IPS-18c (cell line): Measurements from ENCODE around the gene LCP1.

Experiments used
- H3K4me3 ChIP-seq: 2 replicates; pipeline ENCODE4 v1.7.0; 2013; ENCODE audit warnings: low read depth, mild to moderate bottlenecking, low read length, moderate library complexity; ENCODE audit not compliant: insufficient read depth
- H3K9me3 ChIP-seq: one replicate; pipeline ENCODE4 v1.6.1; 2013; ENCODE audit warnings: mild to moderate bottlenecking, low read length, moderate library complexity; ENCODE audit not compliant: control insufficient read depth, insufficient read depth

The LCP1 gene

DNA sequence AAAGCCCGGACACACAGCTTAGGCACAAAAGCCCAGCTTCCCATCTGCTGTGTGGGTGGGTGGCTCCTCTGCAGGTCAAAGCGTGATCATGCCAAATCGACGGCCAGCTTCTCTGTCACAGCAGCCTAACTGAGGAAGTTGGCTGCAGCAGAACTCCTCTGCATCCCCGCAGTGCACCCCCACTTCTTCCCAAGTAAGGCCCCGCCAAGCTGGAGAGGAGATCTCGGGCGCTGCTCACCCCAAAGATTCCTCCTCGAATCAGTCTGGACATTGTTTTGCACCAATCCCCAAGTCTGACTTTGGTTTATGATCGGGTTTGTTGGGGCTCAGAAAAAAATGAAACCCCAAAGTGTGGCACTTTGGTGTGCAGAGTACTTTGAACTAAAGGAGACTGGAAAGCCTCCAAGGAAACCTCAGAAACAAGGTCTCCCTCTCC is 57.4 kb downstream of the LCP1 start:
- no peak overlapping the region for H3K4me3 ChIP-seq
- no peaks in the 10 kb centered on the region for H3K9me3 ChIP-seq

DNA sequence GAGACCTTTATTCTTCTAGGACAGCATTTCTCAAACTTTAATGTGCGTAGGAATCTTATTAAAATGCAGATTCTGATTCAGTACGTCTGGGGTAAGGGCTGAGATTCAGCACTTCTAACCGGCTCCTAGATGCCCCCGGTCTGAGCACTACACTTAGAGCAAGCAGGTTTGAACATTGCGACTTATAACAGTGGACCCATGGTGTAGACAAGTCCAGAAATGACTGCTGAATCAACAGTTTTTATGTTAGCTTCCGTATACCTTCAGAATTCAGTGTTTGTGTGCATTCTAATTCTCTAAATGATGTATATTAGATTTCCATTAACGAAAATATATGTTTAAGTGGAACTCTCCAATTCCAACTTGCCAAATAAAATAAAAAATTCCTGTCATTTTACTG is 59.7 kb downstream of the LCP1 start:
- no peak overlapping the region for H3K4me3 ChIP-seq
- no peaks in the 10 kb centered on the region for H3K9me3 ChIP-seq

DNA sequence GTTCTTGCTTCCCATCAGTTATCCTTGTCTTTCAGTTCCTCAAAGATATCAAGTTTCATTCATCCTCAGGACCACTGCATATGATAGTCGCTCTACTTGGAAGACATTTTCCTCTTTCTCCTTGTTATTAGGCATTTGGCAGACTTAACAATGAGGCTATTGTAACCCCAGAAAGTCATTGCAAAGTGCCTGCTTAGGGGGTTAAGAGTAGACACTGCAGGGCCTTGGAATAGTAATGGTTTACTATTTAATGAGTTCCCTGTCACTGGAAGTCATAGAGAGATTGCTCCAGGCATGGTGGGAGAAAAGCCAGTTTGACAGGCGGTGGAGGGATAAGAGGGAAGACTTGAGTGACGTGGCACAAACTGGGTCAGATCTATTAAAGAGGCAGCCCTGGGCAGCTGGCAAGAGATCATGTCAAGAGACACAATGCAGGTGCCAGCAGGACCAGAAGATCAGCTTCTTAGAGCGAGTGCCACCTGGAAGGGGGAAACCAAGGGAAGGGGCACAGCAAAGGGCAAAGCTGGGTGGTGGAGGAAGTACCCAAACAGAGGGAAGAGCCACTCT is 60.3 kb downstream of the LCP1 start:
- H3K4me3 ChIP-seq: no peak overlapping the region
- no peaks in the 10 kb centered on the region for H3K9me3 ChIP-seq

GRCh38 chr13:46121033-46121432 is 60.9 kb downstream of the LCP1 start:
- H3K9me3 ChIP-seq: no peaks in the 10 kb centered on the region
- no peak overlapping the region for H3K4me3 ChIP-seq

DNA sequence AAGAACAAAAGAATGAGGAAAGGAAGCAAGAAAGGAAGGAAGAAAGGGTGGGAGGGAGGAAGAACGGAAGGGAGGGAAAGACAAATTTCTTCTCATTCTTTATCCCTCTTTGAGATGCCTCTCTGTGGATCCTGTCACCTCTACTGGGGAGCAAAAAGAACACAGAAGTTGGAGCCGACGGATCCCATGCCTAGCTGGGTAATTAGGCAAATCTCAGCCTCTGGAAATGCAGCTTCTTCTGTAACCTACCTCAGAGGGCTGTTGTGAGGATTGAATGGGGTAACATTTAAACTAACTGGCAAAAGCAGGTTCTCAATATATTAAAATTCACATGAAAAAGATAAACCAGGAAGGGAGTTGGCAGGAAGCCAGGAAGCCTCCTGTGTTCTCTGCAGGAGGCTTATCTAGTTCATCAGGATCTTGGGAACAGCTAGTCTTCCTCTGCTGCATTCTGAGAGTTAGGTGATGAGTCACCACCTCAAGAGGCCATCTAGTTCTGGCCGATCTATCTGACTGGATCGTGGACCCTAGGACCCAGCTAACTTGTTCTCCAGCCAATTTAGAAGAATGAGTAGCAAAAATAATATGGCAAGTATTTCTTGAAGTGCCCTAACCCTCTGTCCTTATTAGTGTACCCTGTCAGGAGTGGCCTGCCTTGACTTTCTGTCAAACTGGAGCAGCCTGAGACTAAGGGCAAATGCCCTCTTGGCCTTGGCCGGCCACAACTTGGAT is 61.9 kb downstream of the LCP1 start:
- Histone ChIP-seq H3K4me3 (no peak overlapping the region), H3K9me3 (no peaks in the 10 kb centered on the region)

DNA sequence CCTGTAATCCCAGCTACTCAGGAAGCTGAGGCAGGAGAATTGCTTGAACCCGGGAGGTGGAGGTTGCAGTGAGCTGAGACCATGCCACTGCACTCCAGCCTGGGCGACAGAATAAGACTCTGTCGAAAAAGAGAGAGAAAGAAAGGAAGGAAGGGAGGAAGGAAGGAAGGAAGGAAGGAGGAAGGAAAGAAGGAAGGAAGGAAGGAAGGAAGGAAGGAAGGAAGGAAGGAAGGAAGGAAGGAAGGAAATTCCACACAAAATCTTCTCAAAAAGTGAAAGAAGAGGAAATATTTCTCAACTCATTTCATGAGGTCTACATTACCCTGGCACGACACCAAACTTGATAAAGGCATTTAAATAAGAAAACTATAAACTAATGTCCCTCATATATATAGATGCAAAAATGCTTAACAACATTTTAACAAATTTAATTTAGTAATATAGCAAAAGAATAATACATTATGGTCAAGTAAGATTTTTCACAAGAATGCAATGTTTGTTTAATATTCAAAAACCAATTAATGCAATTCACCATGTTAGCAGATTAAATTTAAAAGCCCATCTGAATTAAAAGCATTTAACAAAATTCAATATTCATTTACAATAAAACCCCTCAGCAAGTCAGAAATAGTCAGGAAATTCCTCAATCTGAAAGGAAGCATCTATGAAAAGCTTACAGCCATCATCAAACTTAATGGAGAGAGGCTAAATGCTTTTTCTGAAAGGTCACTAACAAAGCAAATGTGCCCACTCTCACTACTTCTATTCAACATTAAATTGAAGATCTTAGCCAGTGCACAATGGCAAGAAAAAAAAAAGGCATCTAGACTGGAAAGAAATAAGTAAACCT is 65.1 kb downstream of the LCP1 start:
- Histone ChIP-seq H3K9me3 (no peaks in the 10 kb centered on the region), H3K4me3 (no peak overlapping the region)

DNA sequence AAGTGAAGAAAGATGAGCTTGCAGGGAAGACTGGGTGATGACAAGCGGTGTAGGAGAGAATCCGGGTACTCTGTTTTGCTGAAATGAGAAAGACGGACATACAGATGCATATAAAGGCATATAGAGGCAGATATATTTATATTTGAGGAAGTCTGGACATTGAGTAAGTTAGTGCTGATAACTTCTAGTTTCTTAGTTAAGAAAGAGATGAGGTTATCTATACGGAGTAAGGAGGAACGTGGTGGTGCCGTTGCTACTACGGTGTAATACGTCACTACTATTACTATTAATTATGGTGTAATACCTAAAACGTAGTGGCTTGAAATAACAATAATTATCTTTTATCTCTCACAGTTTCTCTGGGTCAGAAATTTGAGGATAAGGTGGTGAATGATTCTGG is 67.4 kb downstream of the LCP1 start:
- no peaks in the 10 kb centered on the region for H3K9me3 ChIP-seq
- no peak overlapping the region for H3K4me3 ChIP-seq

- no peak overlapping the region for H3K4me3 ChIP-seq
- no peaks in the 10 kb centered on the region for H3K9me3 ChIP-seq
Observed at GRCh38 chr13:46113596-46113995, 68.4 kb downstream of the LCP1 start.

GRCh38 chr13:46111151-46111550 is 70.8 kb downstream of the LCP1 start:
- H3K9me3 ChIP-seq: no peaks in the 10 kb centered on the region
- H3K4me3 ChIP-seq: no peak overlapping the region

GRCh38 chr13:46109451-46109850 is 72.5 kb downstream of the LCP1 start:
- H3K4me3 ChIP-seq: no peak overlapping the region

DNA sequence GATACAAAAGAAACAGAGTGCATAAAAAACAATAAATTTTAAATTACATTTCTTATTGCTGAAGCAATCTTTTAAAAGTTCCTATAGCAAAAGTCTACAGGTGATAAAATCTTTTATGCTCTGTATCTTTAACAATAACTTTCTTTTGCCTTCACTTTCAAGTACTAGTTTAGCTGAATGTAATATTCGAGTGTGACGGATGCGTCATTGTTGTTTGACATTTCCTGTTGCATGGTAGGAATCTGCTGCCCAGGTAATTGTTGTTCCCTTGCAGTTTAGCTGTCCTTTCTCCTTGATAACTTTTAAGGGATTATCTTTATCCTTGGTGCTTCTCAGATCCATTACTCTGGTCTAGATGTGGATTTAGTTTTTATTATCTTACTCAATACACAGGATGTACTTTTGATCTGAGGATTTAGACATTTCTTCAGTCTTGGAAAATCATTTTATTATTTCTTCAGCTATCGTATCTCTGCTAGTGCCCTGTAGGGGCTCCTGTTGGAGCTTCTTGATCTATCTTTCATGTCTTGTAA is 75.1 kb downstream of the LCP1 start:
- Histone ChIP-seq H3K9me3 (no peaks in the 10 kb centered on the region), H3K4me3 (no peak overlapping the region)

More at GRCh38 chr13:46109451-46109850, 72.5 kb downstream of the LCP1 start:
- H3K9me3 ChIP-seq: no peaks in the 10 kb centered on the region

- no peak within 1 kb of the TSS for H3K4me3 ChIP-seq
- H3K9me3 ChIP-seq: no peaks in the 10 kb centered on the region
Observed at GRCh38 chr13:46104868-46105267, 77.1 kb downstream of the LCP1 start, which contains the start of gene CPB2. Gene CPB2, minus strand, starts transcription at chr13:46105033. Its CDS starts 24 bp downstream, at chr13:46105009.

DNA sequence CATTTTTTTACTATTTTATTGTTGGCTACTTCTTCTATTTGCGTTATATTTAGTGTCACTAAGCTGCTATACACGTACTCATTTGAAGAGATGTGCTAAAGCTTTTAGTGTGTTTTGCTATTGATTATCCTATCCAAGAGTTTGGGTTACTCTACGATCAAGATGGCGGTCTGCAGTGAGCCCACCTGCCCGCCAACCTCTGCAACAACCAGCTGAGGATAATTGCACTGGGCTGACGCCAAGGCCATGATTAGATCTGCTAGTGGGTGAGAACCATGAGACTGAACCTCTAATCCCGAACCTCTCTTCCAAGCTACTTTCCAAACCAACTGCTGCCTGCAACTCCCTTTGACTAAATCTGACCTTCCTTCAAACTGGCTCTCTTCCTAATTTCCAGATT is 78.9 kb downstream of the LCP1 start:
- H3K4me3 ChIP-seq: no peak overlapping the region

GRCh38 chr13:46102255-46102605 is 79.7 kb downstream of the LCP1 start:
- H3K9me3 ChIP-seq: no peaks in the 10 kb centered on the region
- H3K4me3 ChIP-seq: no peak overlapping the region

More for the DNA sequence above, 78.9 kb downstream of the LCP1 start:
- no peaks in the 10 kb centered on the region for H3K9me3 ChIP-seq

DNA sequence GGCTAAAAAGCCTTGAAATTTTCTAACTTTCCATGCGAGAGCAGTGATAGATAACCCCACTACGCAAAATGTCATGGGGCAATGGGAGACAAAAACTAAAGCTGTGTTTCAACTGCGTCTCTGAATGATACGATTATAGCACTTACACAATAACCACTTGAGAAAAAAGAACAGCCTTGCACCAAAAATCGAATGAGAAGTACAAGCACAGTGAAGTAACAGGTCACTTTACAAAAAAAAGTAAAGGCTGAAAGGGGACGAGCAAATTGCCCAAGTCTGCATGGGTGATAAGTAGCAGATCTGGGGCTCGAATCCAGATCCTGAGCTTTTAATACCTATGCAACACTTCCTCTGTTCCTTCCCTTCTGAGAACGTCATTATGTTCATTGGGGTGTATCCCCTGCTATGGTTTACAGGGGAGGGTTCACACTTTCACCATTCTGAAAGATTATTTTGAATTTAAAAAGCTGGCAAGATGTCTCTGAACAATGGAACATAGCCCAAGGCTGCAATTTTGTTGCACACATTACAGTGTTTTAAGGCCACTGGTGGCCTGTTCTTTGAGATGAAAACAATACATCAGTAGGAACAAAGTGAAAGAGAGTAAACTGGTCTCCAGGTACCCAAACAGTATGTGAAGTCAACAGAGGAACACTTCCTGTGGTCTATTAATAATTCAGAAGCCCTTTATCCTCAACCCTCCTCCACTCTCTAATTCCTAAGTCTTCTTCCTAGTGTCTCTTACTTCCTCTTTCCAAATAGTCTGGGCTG is 80.3 kb downstream of the LCP1 start:
- H3K9me3 ChIP-seq: no peaks in the 10 kb centered on the region
- H3K4me3 ChIP-seq: no peak overlapping the region

DNA sequence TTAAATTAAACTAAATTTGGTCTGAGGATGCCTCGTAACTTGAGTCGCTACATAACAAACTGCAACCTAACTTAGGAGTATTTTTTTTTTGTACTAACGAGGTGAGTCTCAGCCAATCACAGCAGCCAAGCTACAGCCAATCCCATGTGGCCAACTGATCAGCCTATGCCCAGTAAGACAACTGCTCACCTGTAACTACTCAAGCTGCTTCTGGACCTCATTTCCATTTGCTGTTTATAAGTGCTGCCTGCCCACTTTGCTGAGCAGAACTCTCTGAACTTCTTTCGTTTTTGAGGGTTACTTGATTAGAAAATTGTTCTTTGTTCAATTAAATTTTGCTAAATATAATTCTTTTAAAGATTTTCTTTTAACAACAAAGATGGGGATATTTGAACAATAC is 81.0 kb downstream of the LCP1 start:
- H3K4me3 ChIP-seq: no peak overlapping the region
- no peaks in the 10 kb centered on the region for H3K9me3 ChIP-seq

DNA sequence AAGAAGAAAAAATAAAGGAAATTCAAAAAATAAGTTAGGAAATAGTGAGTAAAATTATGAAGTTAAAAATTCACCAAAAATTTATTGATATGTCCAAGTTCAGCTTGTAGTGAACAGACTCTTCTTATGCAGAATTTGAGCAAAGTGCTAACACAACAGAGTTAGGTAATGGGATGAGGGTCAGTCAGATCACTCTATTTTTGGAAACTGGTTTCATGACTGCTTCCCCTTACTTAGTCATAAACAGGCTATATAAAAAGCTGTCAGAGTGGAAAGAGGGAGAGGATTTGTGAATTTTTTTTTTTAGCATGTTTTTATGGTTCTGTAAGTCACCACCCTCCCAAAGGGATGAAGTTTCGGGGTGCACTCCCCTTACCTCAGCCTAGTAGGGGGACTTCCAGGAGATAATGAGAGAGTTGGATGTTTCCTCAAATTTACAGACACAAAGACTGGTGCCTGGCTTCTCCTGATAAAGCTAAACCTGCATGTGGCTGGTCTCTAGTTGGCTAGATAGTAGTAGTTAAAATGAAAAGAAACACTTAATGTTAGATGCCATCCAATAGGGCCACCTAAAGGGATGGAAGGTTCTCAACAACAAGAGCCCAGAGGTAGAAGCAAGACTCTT is 81.7 kb downstream of the LCP1 start:
- Histone ChIP-seq H3K9me3 (no peaks in the 10 kb centered on the region), H3K4me3 (no peak overlapping the region)
